ENCODE results near the gene PNMA1.

GRCh38 chr14:73696466-73697400, 17.5 kb downstream of the PNMA1 start:
- TF ChIP-seq CTCF (IDR thresholded peaks at IDR 0.05 in 2 of 3, conservative IDR thresholded peaks at IDR 0.05 in 1 of 3; ENCODE audit: borderline replicate concordance in 1 of 3, insufficient read depth in 1 of 3, low read depth in 2 of 3, low read length in 2 of 3) (no peak), POLR2A (IDR thresholded peaks at IDR 0.05; ENCODE audit: borderline replicate concordance, extremely low read depth, insufficient read depth, insufficient read length) (no peak), ZBTB33 (IDR thresholded peaks at IDR 0.05; ENCODE audit: extremely low read depth, insufficient replicate concordance, low read length) (no peak), POLR2AphosphoS5 (IDR thresholded peaks at IDR 0.05; ENCODE audit: low read depth, low read length) (no peak), JUND (IDR thresholded peaks at IDR 0.05) (no peak), EZH2 (IDR thresholded peaks at IDR 0.05) (no peak), CEBPB (IDR thresholded peaks at IDR 0.05; ENCODE audit: low read depth) (no peak)

Measured in HCT116 (cell line).